WI38 (cell line): ENCODE data around the gene NEURL3.

Experiments
- H3K4me3 ChIP-seq: 2 replicates; pipeline ENCODE4 v1.5.1; 2011; ENCODE audit warnings: low read depth, mild to moderate bottlenecking, control low read depth, low read length
- TF ChIP-seq, protein P1 (sequence below): IDR thresholded peaks from 2 replicates; pipeline ENCODE4 v1.5.1; 2012; ENCODE audit warnings: low read depth, mild to moderate bottlenecking, control low read depth, low read length

NEURL3 gene

DNA sequence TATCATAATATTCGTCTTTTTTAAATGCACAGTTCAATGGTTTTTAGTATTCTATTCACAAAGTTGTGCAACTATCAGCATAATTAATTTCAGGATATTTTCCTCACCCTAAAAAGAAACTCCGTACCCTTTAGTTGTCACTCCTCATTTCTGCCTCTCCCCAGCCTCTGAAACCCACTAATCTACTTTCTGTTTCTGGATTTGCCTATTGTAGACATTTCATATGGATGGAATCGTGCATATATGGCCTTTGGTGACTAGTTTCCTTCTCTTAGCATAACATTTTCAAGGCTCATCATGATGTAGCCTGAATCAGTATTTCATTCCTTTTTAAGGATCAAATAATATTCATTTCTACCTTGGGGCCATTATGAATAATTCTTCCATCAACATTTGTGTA lies 18.5 kb downstream of the NEURL3 start:
- TF ChIP-seq, protein P1, sequence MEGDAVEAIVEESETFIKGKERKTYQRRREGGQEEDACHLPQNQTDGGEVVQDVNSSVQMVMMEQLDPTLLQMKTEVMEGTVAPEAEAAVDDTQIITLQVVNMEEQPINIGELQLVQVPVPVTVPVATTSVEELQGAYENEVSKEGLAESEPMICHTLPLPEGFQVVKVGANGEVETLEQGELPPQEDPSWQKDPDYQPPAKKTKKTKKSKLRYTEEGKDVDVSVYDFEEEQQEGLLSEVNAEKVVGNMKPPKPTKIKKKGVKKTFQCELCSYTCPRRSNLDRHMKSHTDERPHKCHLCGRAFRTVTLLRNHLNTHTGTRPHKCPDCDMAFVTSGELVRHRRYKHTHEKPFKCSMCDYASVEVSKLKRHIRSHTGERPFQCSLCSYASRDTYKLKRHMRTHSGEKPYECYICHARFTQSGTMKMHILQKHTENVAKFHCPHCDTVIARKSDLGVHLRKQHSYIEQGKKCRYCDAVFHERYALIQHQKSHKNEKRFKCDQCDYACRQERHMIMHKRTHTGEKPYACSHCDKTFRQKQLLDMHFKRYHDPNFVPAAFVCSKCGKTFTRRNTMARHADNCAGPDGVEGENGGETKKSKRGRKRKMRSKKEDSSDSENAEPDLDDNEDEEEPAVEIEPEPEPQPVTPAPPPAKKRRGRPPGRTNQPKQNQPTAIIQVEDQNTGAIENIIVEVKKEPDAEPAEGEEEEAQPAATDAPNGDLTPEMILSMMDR, result no peak
- no peak overlapping the region for H3K4me3 ChIP-seq

DNA sequence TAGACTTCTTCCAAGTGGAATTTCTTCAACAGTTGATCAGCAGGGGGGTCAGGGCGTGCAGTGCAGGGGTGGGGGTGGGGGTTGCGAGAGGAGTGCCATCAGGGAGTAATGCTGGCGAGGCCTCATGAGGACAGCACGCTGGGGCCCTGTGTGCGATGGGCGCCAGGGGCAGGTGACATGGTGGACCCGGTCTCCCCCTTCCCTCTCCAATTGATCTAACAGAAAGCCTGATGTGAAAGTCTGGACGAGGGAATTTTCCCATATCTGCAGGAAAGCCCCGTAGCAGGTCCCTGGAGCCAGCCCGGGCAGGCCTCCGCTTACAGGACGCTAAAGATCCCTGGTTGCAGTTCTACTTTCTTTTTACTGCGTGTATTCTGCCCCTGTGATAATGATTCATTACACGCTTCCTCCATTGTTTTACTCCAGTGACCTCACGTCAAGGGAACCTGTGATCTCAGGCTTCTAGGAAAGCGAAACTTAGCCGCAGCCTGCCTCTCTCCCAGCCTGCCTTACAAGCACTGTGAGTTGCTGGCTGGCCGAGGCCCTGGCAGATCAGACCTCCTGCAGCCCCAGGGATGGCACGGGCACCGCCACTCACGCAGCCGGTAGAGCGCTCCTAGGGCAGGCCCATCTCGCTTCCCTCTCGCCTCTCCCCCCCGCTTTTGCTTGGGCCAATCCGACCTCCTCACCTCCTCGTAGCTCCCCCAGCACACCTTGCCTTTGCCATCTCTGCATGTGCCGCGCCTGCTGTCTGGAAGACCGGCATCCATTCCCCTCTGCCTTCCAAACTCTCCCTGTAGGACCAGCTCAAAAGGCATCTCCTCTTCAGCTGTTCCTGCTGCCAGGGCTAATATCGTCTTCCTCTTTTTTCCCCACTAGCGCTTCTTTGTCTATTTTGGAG lies 19.2 kb downstream of the NEURL3 start:
- H3K4me3 ChIP-seq, result peak overlapping the region; percentile 47
- TF ChIP-seq, protein P1, result no peak

DNA sequence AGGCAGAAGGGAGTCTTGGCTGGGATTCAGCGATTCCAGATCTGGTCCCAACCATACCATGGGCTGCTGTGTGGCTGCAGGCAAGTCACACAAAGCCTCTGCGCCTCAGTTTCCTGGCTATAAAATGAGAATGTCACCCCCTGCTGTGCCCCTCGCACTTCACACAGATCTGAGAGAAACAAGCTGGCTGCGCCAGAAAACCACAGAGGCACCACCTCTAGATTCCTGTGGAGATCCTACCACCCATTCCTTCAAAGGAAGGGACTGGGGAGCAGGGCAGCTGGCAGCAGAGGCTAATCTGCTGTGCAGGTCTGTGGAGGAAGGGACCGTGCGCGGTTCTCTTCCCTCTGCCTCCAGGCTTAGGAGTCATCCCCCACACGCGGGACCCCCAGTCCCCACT lies 19.8 kb downstream of the NEURL3 start:
- TF ChIP-seq, protein P1, result no peak
- H3K4me3 ChIP-seq, result no peak overlapping the region

DNA sequence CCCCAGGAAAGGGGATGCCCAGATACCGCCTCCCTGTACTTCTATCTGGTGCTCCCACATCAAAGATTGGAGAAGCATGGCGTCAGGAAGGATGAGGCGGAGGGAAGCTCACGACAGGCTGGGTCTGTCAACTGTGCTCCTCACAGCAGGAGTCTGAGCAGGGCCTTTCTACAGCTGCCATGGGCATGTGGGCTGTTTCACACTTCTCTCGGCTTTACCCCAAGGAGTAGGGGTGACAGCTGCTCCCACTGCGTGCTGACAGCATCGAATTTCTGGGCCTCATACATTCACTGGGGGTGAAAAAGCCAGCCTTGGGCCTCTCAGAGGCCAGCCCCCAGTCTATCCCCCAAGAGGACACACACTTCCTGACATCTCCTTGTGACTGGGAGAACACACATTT lies 21.1 kb downstream of the NEURL3 start:
- TF ChIP-seq, protein P1, result no peak
- H3K4me3 ChIP-seq, result no peak overlapping the region

DNA sequence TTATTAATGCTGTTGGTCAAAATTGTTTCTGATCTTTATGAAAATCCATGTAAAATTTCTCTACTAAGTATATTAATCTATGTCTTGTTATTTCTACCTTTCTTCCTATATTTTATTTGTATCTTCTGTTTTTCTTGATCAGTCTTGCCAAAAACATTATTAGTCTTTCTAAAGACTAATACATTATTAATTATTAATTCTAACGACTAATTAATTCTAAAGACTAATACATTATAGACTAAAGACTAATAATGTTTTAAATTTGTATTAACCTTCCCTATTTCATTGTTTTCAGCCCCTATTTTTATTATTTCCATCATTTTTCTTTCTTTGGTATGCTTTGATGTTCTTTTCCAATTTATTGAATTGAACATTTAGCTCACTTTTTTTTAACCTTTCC lies 27.7 kb downstream of the NEURL3 start:
- no peak overlapping the region for H3K4me3 ChIP-seq

DNA sequence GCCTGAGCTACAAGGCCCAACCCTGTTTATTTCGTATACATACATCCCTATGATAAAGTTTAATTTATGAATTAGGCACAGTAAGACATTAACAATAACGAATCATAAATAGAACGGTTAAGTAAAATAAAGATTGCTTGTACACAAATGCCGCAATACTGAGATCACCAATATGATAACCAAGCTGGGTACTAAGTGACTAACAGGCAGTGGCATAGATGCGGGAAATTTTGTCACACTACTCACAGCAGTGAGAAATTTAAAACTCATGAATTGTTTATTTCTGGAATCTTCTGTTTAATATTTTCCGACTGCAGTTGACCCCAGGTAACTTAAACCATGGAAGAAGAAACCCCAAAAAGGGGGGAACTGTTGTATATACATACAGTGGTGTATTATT lies 33.4 kb downstream of the NEURL3 start:
- TF ChIP-seq, protein P1, result no peak

More for the DNA sequence above, 27.7 kb downstream of the NEURL3 start:
- TF ChIP-seq, protein P1, result no peak

DNA sequence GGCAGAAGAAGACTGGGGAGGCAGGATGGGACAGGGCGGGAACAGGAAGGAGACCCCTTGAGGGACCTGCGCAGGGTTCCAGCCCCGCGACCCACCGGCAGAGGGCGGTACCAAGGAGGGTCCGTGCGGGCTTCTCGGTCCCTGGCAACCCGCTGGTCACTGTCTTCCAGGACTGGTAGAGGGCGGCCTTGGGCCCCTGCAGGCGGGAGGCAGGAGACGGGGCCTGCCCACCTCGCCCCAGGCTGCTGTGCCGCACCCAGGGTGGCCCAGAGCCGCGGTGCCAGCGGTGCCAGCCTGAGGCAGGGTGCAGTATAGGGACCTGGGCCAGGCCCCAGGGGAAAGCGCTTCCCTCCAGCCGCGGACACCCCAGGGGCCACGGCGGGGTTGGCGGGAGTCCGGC lies 34.5 kb downstream of the NEURL3 start:
- no peak overlapping the region for H3K4me3 ChIP-seq
- TF ChIP-seq, protein P1, result peak; percentile 48

More for the DNA sequence above, 33.4 kb downstream of the NEURL3 start:
- no peak overlapping the region for H3K4me3 ChIP-seq
